A549 (cell line): ENCODE results near the gene CEBPZ. TPM values are rescaled to one million over a fixed set of nuclear protein-coding genes. Genes with fewer than 3 reads are reported as not detected.

Experiments
- ATAC-seq, 2 experiments: fragments of 200-7000 bp in 1 of 2; fragments of >200 bp in 1 of 2; cut with Nextera tagmentation in 1 of 2; cut with Tn5 transposase in 1 of 2; 3 replicates each; pipeline versions ENCODE4 v1.8.0 to v1.9.1; 2018 to 2020; ENCODE audit warnings: mild to moderate bottlenecking in 1 of 2, moderate library complexity in 1 of 2
- CTCF ChIA-PET: fragments of 300-600 bp; sonication (Branson Sonifier 250); formaldehyde crosslinking; extraction: SDS; loops from one replicate; lab custom pipeline; 2021; ENCODE audit warnings: antibody characterized with exemption, inconsistent platforms; lab: Yijun Ruan, JAX
- POLR2A ChIA-PET: fragments of 350-600 bp; formaldehyde crosslinking; extraction: SDS; loops from one replicate; lab custom pipeline; 2021; ENCODE audit warnings: antibody characterized with exemption, inconsistent platforms; lab: Yijun Ruan, JAX
- DNase-seq, 2 experiments: peaks; one replicate each; pipeline versions ENCODE4 v3.0.0 to v3.0.0-alpha.2; 2011 to 2016; ENCODE audit warnings: low read depth in 1 of 2, low spot score in 1 of 2
- FAIRE-seq: peaks from 2 replicates; lab custom pipeline; 2011; peaks lifted over from hg19 to GRCh38; lab: Jason Lieb, UNC
- H3K27ac ChIP-seq, 2 experiments: fragments of >200 bp; sonication (Bioruptor Twin); formaldehyde crosslinking; 3 replicates each; pipeline ENCODE4 v1.5.1; 2016 to 2017
- H3K4me1 ChIP-seq: fragments of >200 bp; sonication (Bioruptor Twin); formaldehyde crosslinking; 3 replicates; pipeline ENCODE4 v1.6.1; 2016
- H3K4me2 ChIP-seq: fragments of >200 bp; sonication (Bioruptor Twin); formaldehyde crosslinking; 3 replicates; pipeline ENCODE4 v1.6.1; 2016
- H3K4me3 ChIP-seq: fragments of >200 bp; sonication (Bioruptor Twin); formaldehyde crosslinking; 3 replicates; pipeline ENCODE4 v1.5.1; 2016
- H3K9me3 ChIP-seq: fragments of >200 bp; sonication (Bioruptor Twin); formaldehyde crosslinking; 3 replicates; pipeline ENCODE4 v1.6.1; 2016
- ATOH8 ChIP-seq: fragments of 250-450 bp; sonication (Bioruptor Pico); IDR thresholded peaks from 2 replicates; pipeline ENCODE4 v1.5.0; 2020; ENCODE audit warnings: low read depth, mild to moderate bottlenecking, moderate library complexity
- BCL3 ChIP-seq: fragments of >200 bp; sonication (Bioruptor Twin); formaldehyde crosslinking; IDR thresholded peaks from 3 replicates; pipeline ENCODE4 v1.6.1; 2016
- CBX8 ChIP-seq: fragments of 200-600 bp; sonication (generic); IDR thresholded peaks from 2 replicates; pipeline ENCODE4 v1.6.1; 2016
- CHD2 ChIP-seq: fragments of 150-350 bp; IDR thresholded peaks from 2 replicates; pipeline ENCODE4 v1.6.1; 2014; ENCODE audit warnings: low read length; ENCODE audit not compliant: partially characterized antibody
- E2F6 ChIP-seq: IDR thresholded peaks from 2 replicates; pipeline ENCODE4 v1.6.1; 2012; ENCODE audit warnings: low read depth, borderline replicate concordance
- HDAC2 ChIP-seq: fragments of 200-600 bp; sonication (generic); IDR thresholded peaks from 2 replicates; pipeline ENCODE4 v1.6.1; 2016
- HEYL ChIP-seq: fragments of 250-450 bp; sonication (Bioruptor Pico); IDR thresholded peaks from 2 replicates; pipeline ENCODE4 v1.8.0; 2021; ENCODE audit warnings: mild to moderate bottlenecking, moderate library complexity
- HMGXB4 ChIP-seq: fragments of 250-450 bp; sonication (Bioruptor Pico); IDR thresholded peaks from 2 replicates; pipeline ENCODE4 v1.5.0; 2021; ENCODE audit warnings: mild to moderate bottlenecking, moderate library complexity, borderline replicate concordance
- HOXB5 ChIP-seq: fragments of 250-450 bp; sonication (Bioruptor Pico); IDR thresholded peaks from 2 replicates; pipeline ENCODE4 v1.5.0; 2020; ENCODE audit warnings: mild to moderate bottlenecking, moderate library complexity
- JUN ChIP-seq, 2 experiments: fragments of >200 bp; sonication (Bioruptor Twin); formaldehyde crosslinking; IDR thresholded peaks; 2 replicates in 1 of 2; 3 replicates in 1 of 2; pipeline ENCODE4 v1.6.1; 2016 to 2017
- MAX ChIP-seq: IDR thresholded peaks from 2 replicates; pipeline ENCODE4 v1.6.1; 2012
- MYC ChIP-seq: IDR thresholded peaks from 2 replicates; pipeline ENCODE4 v1.6.1; 2012; ENCODE audit warnings: mild to moderate bottlenecking, inconsistent platforms, low read length, improper control_type of control experiment, borderline replicate concordance
- PHF8 ChIP-seq: fragments of 200-600 bp; sonication (generic); IDR thresholded peaks from 2 replicates; pipeline ENCODE4 v1.6.1; 2016; ENCODE audit warnings: low read depth, mild to moderate bottlenecking, antibody characterized with exemption, moderate library complexity, borderline replicate concordance
- POLR2A ChIP-seq: IDR thresholded peaks from 2 replicates; pipeline ENCODE4 v1.6.1; 2012; ENCODE audit warnings: mild to moderate bottlenecking, low read length
- REST ChIP-seq: fragments of 200-600 bp; sonication (generic); IDR thresholded peaks from 2 replicates; pipeline ENCODE4 v1.6.1; 2016; ENCODE audit warnings: antibody characterized with exemption, mild to moderate bottlenecking, moderate library complexity
- ZFP36 ChIP-seq: fragments of 450-650 bp; IDR thresholded peaks from 2 replicates; pipeline ENCODE4 v1.6.1; 2014; ENCODE audit warnings: borderline replicate concordance; ENCODE audit not compliant: partially characterized antibody
- WGBS: methylation state at CpG from one replicate; pipeline ENCODE4 v1.1.6; 2017; ENCODE audit errors: missing lambda C conversion rate; 5-methylcytosine and 5-hydroxymethylcytosine counted together
- polyA plus RNA-seq, 4 experiments: library from polyadenylated mRNA; depleted of rRNA in 3 of 4; stranded (reverse); fragments of >200 nt; fragmentation: RNase III in 1 of 4; extraction: RNeasy Plus Mini Kit Qiagen cat#74134 plus additional on column Dnase treatment in 1 of 4; gene quantifications; 2 replicates in 3 of 4; 3 replicates in 1 of 4; pipeline ENCODE4 v1.2.3, GENCODE V29; 2011 to 2017

The CEBPZ gene
- polyA plus RNA-seq, 2 of the 4 experiments (the other 2 are of a cell fraction): 70.9 to 71.5 TPM

GRCh38 chr2:37164757-37165156 is 66.6 kb downstream of the CEBPZ start:
- ATAC-seq (no peak), DNase-seq (no peak), FAIRE-seq (no peak)
- ChIA-PET POLR2A (no interaction called here), CTCF (interaction anchor here (0.7 to 1.2 kb wide), 2 partner anchors 55 to 202 kb away, joined by 3 to 4 read pairs; no protein-coding TSS in a partner anchor)
- Histone ChIP-seq H3K9me3 (peaks cover 36% of the 10 kb centered on the region), H3K4me3 (no peak overlapping the region), H3K27ac (no peak overlapping the region), H3K4me2 (no peak overlapping the region), H3K4me1 (peaks cover 10% of the 10 kb centered on the region; the same call in 1 of the 3 replicates)
- no peak for TF ChIP-seq HMGXB4
- 4% methylated on average over 1 of the region's 1 CpG for WGBS

- POLR2A ChIA-PET: interaction anchor here (0.6 to 1.5 kb wide), 9 partner anchors 17 to 341 kb away, joined by 3 to 6 read pairs (median 4); partner anchors contain the start of genes CEBPZ, CEBPZOS, GPATCH11 and HEATR5B
- CTCF ChIA-PET: interaction anchor here (0.8 to 2.2 kb wide), 4 partner anchors 8 to 12 kb away, joined by 3 to 6 read pairs (median 5); no protein-coding TSS in a partner anchor
- WGBS: 27% methylated on average over 33 of the region's 55 CpGs
- H3K9me3 ChIP-seq: no peaks in the 10 kb centered on the region
- ATAC-seq (peak; percentile 97 to 98), FAIRE-seq (no peak), DNase-seq (peak; percentile 89 to 99)
- peak within 1 kb of the TSS; percentile 79 for H3K4me3 ChIP-seq
- peak within 1 kb of the TSS; percentile 68 for H3K4me2 ChIP-seq
- H3K27ac ChIP-seq: peak within 1 kb of the TSS; percentile 93 to 95
- peaks cover 14% of the 10 kb centered on the region for H3K4me1 ChIP-seq
- TF ChIP-seq BCL3 (0 out of 3 replicates have a peak, but pooled peaks have one; percentile 57), CHD2 (peak; percentile 85), ZFP36 (no peak), JUN (IDR thresholded peaks at IDR 0.05) (peak in 1 of 2 experiments; percentile 67; a peak in 1 of 5 replicates), MAX (peak; percentile 85), HDAC2 (no peak), ATOH8 (CRISPR knock-in tag) (no peak), PHF8 (peak; percentile 30; the same call in 1 of the 2 replicates), POLR2A (peak; percentile 51), HEYL (CRISPR knock-in tag) (no peak), MYC (0 out of 2 replicates have a peak, but pooled peaks have one; percentile 71), CBX8 (no peak), REST (peak; percentile 90), HOXB5 (CRISPR knock-in tag) (peak; percentile 73; the same call in 1 of the 2 replicates), E2F6 (peak; percentile 90)
Observed at GRCh38 chr2:37156857-37157714, 74.3 kb downstream of the CEBPZ start, which contains the start of gene EIF2AK2. Gene EIF2AK2 (minus strand): TSS chr2:37156980. CDS start chr2:37147806, 9,174 bp downstream.
